ENCODE measurements around the gene TMEM163. TPM values are rescaled to one million over a fixed set of nuclear protein-coding genes. Genes with fewer than 3 reads are reported as not detected.

Gene TMEM163
- total and polyA plus RNA-seq, 2 of the 13 experiments (the other 11 are each of a cell fraction or from before 2014, with no cell fraction given) = 0.05 TPM; not detected in 1

GRCh38 chr2:134582547-134582899 is 136.3 kb downstream of the TMEM163 start (continued):
- TF ChIP-seq ZXDC (CRISPR knock-in tag; IDR thresholded peaks at IDR 0.05) (no peak), ZFP90 (CRISPR knock-in tag; IDR thresholded peaks at IDR 0.05; ENCODE audit: borderline replicate concordance) (no peak)

- POLR2A ChIA-PET = no interaction called here
- no peak for FAIRE-seq
- intact Hi-C loops (cut with micrococcal nuclease; ENCODE audit: unreplicated experiment) = no loop called here
Observed at GRCh38 chr2:134581877-134582546, 136.8 kb downstream of the TMEM163 start.

More at GRCh38 chr2:134581877-134582546, 136.8 kb downstream of the TMEM163 start:
- no peaks in the 10 kb centered on the region for H3K4me1 ChIP-seq (ENCODE audit: insufficient read depth, low read length)
- DNase-seq (ENCODE audit: low spot score) (no peak), ATAC-seq (peak; percentile 61)
- CTCF ChIA-PET (ENCODE audit: low intra/inter-chr PET ratio, low total read pairs) = no interaction called here
- H4K20me1 ChIP-seq (ENCODE audit: insufficient read depth, low read length) = no peaks in the 10 kb centered on the region
- H3K36me3 ChIP-seq (replicated peaks in 1 of 2; ENCODE audit: control insufficient read depth in 1 of 2, insufficient read depth in 2 of 2, low read length in 2 of 2) = no peaks in the 10 kb centered on the region
- no peak overlapping the region for H3K4me3 ChIP-seq (replicated peaks in 1 of 3; ENCODE audit: insufficient read depth in 1 of 3, low read depth in 2 of 3, low read length in 3 of 3)
- H3K9ac ChIP-seq (ENCODE audit: insufficient read depth, low read depth, low read length) = no peak overlapping the region
- 0 out of 2 replicates have a peak, but pooled peaks have one; percentile 35 for TF ChIP-seq ZNF7 (CRISPR knock-in tag; IDR thresholded peaks at IDR 0.05)
- TF ChIP-seq MYNN (CRISPR knock-in tag; IDR thresholded peaks at IDR 0.05; ENCODE audit: low read depth) = no peak
- TF ChIP-seq ZNF570 (CRISPR knock-in tag; IDR thresholded peaks at IDR 0.05; ENCODE audit: borderline replicate concordance) = no peak
- no peaks in the 10 kb centered on the region for H3K79me2 ChIP-seq (ENCODE audit: insufficient read depth, low read length)
- in situ Hi-C loops (cut with HindIII; ENCODE audit: extremely low pct_ligation_motif_present, low pct_unique_long_range_greater_than_20kb) = no loop called here
- H2AFZ ChIP-seq (ENCODE audit: low read length) = no peak overlapping the region
- H3K27ac ChIP-seq (ENCODE audit: extremely low read length, insufficient read depth, low read length) = no peak overlapping the region
- H3K4me2 ChIP-seq (ENCODE audit: low read depth, low read length) = no peak overlapping the region
- 31% methylated on average over 10 of the region's 10 CpGs for WGBS (ENCODE audit: low lambda C conversion rate)
- no peaks in the 10 kb centered on the region for H3K9me3 ChIP-seq (ENCODE audit: low read length)
- BruUV-seq (replicated peaks) = no TSS peak
- peaks cover 0 to 13% of the 10 kb centered on the region in 2 experiments; a peak in 1 of 5 replicates for H3K27me3 ChIP-seq (ENCODE audit: control insufficient read depth in 1 of 2, insufficient read depth in 2 of 2, low read length in 2 of 2)

All from HepG2 (cell line).